Heart left ventricle (tissue), 16 donors: ENCODE measurements around the gene UBAP2. TPM values are rescaled to one million over a fixed set of nuclear protein-coding genes. Genes with fewer than 3 reads are reported as not detected.
A peak's percentile ranks its signal among the peaks of the same experiment; 100 is the strongest.

Experiments
- ATAC-seq, 4 donors: fragments of 200-7000 bp; cut with Tn5 transposase; one replicate each; pipeline ENCODE4 v1.9.1; 2020 to 2022; ENCODE audit warnings: moderate library complexity in 4 of 4, mild to moderate bottlenecking in 3 of 4, moderate number of reproducible peaks in 1 of 4
- DNase-seq, 5 donors: peaks; one replicate each; pipeline ENCODE4 v3.0.0-alpha.2; 2020
- H3K27ac ChIP-seq, 12 donors: fragments of 200-600 bp; sonication (generic) in 4 of 12; one replicate each; pipeline versions ENCODE4 v1.5.0 to v1.8.0; 2016 to 2022; ENCODE audit warnings: mild to moderate bottlenecking in 2 of 12
- H3K27me3 ChIP-seq, 9 donors: fragments of 200-600 bp; sonication (generic) in 2 of 9; one replicate each; pipeline versions ENCODE4 v1.5.1 to v1.8.0; 2016 to 2022; ENCODE audit warnings: mild to moderate bottlenecking in 3 of 9
- H3K36me3 ChIP-seq, 9 donors: fragments of 200-600 bp; sonication (generic) in 2 of 9; one replicate each; pipeline versions ENCODE4 v1.5.0 to v1.8.0; 2018 to 2022; ENCODE audit warnings: mild to moderate bottlenecking in 2 of 9
- H3K4me1 ChIP-seq, 12 donors: fragments of 200-600 bp; sonication (generic) in 4 of 12; one replicate each; pipeline versions ENCODE4 v1.5.0 to v1.8.0; 2016 to 2022; ENCODE audit warnings: mild to moderate bottlenecking in 3 of 12
- H3K4me3 ChIP-seq, 12 donors: fragments of 200-600 bp; sonication (generic) in 4 of 12; one replicate each; pipeline versions ENCODE4 v1.5.0 to v1.8.0; 2017 to 2022; ENCODE audit warnings: mild to moderate bottlenecking in 9 of 12, moderate library complexity in 4 of 12
- H3K9me3 ChIP-seq, 12 donors: fragments of 200-600 bp; sonication (generic) in 4 of 12; one replicate each; pipeline versions ENCODE4 v1.5.0 to v1.8.0; 2016 to 2022; ENCODE audit warnings: mild to moderate bottlenecking in 1 of 12
- POLR2A ChIP-seq, 2 donors: fragments of 450-650 bp; IDR thresholded peaks; one replicate each; pipeline ENCODE4 v1.6.1; 2017; ENCODE audit warnings: antibody characterized with exemption in 2 of 2, mild to moderate bottlenecking in 2 of 2, moderate library complexity in 2 of 2
- WGBS, 4 donors: extraction: QIAGEN DNeasy Blood & Tissue Kit in 2 of 4; methylation state at CpG; one replicate each; pipeline versions ENCODE4 v1.1.5 to v1.1.7; 2013 to 2018; 5-methylcytosine and 5-hydroxymethylcytosine counted together
- intact Hi-C, 10 donors: fragments of 100-400 bp; cut with DNase I; formaldehyde crosslinking; loops; one replicate each; pipeline versions ENCODE4 v1.11.1 to v1.14.2; 2022
- polyA plus RNA-seq, 2 donors: library from polyadenylated mRNA; stranded (reverse); fragments of 200-250 nt; gene quantifications; one replicate each; pipeline ENCODE4 v1.2.3, GENCODE V29; 2013
- total RNA-seq, 9 donors: library from RNA; depleted of rRNA in 2 of 9; stranded (reverse); fragments of >200 nt in 2 of 9; fragmentation: NEBNext Ultra II Directional in 3 of 9; extraction: Animal tissue kit (Norgen Biotek cat#: 25700) in 3 of 9; gene quantifications; one replicate each; pipeline versions ENCODE4 v1.1.0 to v1.2.4, GENCODE V29; 2016 to 2023
- TF ChIP-seq, protein P1 (sequence below), 12 donors: fragments of 200-600 bp; sonication (generic) in 4 of 12; IDR thresholded peaks; one replicate each; pipeline versions ENCODE4 v1.5.0 to v1.8.0; 2018 to 2022; ENCODE audit warnings: antibody characterized with exemption in 12 of 12, mild to moderate bottlenecking in 5 of 12
- donor health status: ischemic (EF 13 %, LVEDD 7.1; RV severe dilation, severe dysfunction).
- donor health status: healthy with polysubstance abuse.
- donor health status: DM: no; HTN: yes; CAD: no.
- donor health status: DM: no; HTN: no; CAD: no.
- donor health status: ischemic (EF 25% LVEDD 6.9; RV normal size, moderate dysfunction).
- donor health status: ischemic (EF 25% LVEDD 5.7; RV mildly dilated, moderate dysfunction).
- donor health status: healthy.
- donor health status: DM: yes; HTN: yes; CAD: no.
- donor health status: ischemic (EF 35%, LVEDD 5.7; RV mildly dilated, moderate dysfunction).
- donor health status: nonischemic (EF 11% LVEDD 7.7; RV severe dilation, severe dysfunction).
- donor health status: DM: yes; HTN: yes; CAD: no.
- donor health status: PGD.
- donor health status: ischemic (EF 29% LVEDD 5.4; RV normal size, mild dysfunction).
- donor health status: nonischemic (EF 23%, LVEDD 6.1; RV moderate dilation, normal function).

UBAP2 gene
- total and polyA plus RNA-seq, 11 donors: 12.9 to 36.2 (median 25.8) TPM

GRCh38 chr9:33924978-33925797 is 123.5 kb downstream of the UBAP2 start:
- Histone ChIP-seq H3K36me3 (peaks cover 0 to 95% (median 85%) of the 10 kb centered on the region in 9 donors), H3K27me3 (no peaks in the 10 kb centered on the region), H3K4me1 (peaks cover 0 to 42% (median 13%) of the 10 kb centered on the region in 12 donors), H3K27ac (peak overlapping the region in 10 of 12 donors; percentile 8 to 50 (median 40)), H3K9me3 (no peaks in the 10 kb centered on the region), H3K4me3 (no peak overlapping the region)
- intact Hi-C loops: loop anchor here in 7 of 10 donors (5.0 to 10.0 kb wide), 6 partner anchors 108 to 332 kb away; partner anchors contain the start of gene UBE2R2 (in 7 of the 7)
- TF ChIP-seq, protein P1, sequence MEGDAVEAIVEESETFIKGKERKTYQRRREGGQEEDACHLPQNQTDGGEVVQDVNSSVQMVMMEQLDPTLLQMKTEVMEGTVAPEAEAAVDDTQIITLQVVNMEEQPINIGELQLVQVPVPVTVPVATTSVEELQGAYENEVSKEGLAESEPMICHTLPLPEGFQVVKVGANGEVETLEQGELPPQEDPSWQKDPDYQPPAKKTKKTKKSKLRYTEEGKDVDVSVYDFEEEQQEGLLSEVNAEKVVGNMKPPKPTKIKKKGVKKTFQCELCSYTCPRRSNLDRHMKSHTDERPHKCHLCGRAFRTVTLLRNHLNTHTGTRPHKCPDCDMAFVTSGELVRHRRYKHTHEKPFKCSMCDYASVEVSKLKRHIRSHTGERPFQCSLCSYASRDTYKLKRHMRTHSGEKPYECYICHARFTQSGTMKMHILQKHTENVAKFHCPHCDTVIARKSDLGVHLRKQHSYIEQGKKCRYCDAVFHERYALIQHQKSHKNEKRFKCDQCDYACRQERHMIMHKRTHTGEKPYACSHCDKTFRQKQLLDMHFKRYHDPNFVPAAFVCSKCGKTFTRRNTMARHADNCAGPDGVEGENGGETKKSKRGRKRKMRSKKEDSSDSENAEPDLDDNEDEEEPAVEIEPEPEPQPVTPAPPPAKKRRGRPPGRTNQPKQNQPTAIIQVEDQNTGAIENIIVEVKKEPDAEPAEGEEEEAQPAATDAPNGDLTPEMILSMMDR (IDR thresholded peaks at IDR 0.05): peak; percentile 40 to 74 (median 62)
- no peak for TF ChIP-seq POLR2A (IDR thresholded peaks at IDR 0.05)
- WGBS, 4 donors: 46 to 59% (median 51%) methylated on average over 17 of the region's 17 CpGs
- ATAC-seq (peak; percentile 30 to 71 (median 62)), DNase-seq (peak in 4 of 5 donors; percentile 43 to 56 (median 48))

DNA sequence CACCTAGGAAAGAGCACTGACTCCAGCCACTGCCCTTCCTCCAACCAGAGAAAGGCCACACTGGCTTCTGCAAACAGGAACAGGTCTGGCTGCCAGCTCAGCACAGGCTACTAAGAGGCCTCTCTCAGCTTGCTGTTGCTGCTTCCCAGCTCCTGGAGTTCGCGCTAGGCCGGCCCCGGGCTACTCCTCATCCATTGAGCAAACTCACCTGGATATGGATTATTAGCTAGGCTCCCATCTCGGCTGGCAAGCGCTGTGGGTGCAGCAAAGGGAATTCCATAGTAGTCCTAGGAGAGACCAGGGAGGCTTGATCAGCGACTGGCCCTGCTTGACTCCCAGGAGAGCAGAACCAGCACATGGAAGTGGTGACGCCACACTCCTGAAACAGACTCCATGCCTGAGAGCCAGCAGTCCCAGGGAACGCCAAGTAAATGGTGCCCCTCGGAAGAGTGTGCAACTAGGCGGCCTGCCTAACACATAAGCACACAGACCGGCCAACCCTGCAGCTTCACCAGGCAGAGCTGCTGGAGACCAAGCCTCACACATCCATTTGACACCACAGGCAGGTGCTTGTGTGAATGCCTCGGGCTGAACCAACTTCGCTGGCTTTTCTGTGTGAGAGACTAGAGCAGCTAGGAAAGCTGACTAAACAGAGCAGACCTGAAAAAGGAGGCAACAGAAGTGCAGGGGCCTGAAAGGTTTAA is 124.5 kb downstream of the UBAP2 start:
- Histone ChIP-seq H3K27ac (peak overlapping the region in 6 of 12 donors; percentile 1 to 50 (median 40)), H3K4me3 (no peak overlapping the region), H3K9me3 (no peaks in the 10 kb centered on the region), H3K36me3 (peaks cover 0 to 95% (median 85%) of the 10 kb centered on the region in 9 donors), H3K4me1 (peaks cover 0 to 52% (median 13%) of the 10 kb centered on the region in 12 donors), H3K27me3 (no peaks in the 10 kb centered on the region)
- intact Hi-C loops: loop anchor here in 7 of 10 donors (5.0 to 10.0 kb wide), 4 partner anchors 107 to 331 kb away; partner anchors contain the start of gene UBE2R2 (in 7 of the 7)
- TF ChIP-seq POLR2A (IDR thresholded peaks at IDR 0.05): no peak
- TF ChIP-seq, protein P1 (IDR thresholded peaks at IDR 0.05): no peak
- WGBS, 4 donors: 59 to 82% (median 79%) methylated on average over 11 to 14 of the region's 14 CpGs
- ATAC-seq (peak in 3 of 4 donors; percentile 33 to 50 (median 40)), DNase-seq (peak in 1 of 5 donors; percentile 53)

GRCh38 chr9:33923079-33923478 is 125.6 kb downstream of the UBAP2 start:
- Histone ChIP-seq H3K9me3 (no peaks in the 10 kb centered on the region), H3K4me1 (peaks cover 0 to 61% (median 15%) of the 10 kb centered on the region in 12 donors), H3K4me3 (no peak overlapping the region), H3K27ac (no peak overlapping the region), H3K36me3 (peaks cover 0 to 94% (median 81%) of the 10 kb centered on the region in 9 donors), H3K27me3 (no peaks in the 10 kb centered on the region)
- 89 to 94% (median 92%) methylated on average over 4 of the region's 4 CpGs for WGBS, 4 donors
- DNase-seq (no peak), ATAC-seq (peak in 1 of 4 donors; percentile 4)
- intact Hi-C loops: loop anchor here in 7 of 10 donors (5.0 to 10.0 kb wide), 4 partner anchors 106 to 332 kb away; partner anchors contain the start of gene UBE2R2 (in 7 of the 7)
- no peak for TF ChIP-seq POLR2A (IDR thresholded peaks at IDR 0.05)
- TF ChIP-seq, protein P1 (IDR thresholded peaks at IDR 0.05): no peak
